Measurements from ENCODE around the gene NAT8L.

The NAT8L gene

DNA sequence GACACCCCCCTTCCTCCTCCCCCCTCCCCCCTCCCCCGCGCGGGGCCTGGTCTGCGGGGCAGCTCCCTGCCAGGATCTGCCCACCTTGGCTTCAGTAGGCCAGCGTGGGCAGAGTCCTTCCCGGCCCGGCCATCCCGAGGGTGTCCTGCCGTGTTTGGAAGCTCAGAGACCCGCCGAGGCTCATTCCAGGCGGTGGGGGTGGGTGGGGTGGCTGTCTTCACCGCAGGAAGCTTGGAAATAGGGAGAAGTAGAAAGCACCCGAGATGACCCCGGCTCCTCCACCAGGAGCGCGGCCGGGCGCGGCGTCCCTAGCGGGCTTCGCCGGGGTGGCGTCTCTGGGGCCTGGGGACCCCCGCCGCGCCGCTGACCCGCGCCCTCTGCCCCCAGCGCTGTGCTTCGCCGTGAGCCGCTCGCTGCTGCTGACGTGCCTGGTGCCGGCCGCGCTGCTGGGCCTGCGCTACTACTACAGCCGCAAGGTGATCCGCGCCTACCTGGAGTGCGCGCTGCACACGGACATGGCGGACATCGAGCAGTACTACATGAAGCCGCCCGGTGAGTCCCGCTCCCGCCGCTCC, 1.6 kb downstream of the NAT8L start:
- H3K4me3 ChIP-seq (ENCODE audit: low read depth, low read length) = peak overlapping the region; percentile 44; the same call in 1 of the 2 replicates
- no peaks in the 10 kb centered on the region for H3K4me1 ChIP-seq (ENCODE audit: control insufficient read depth, insufficient read depth, low read length)
- H3K36me3 ChIP-seq (ENCODE audit: control insufficient read depth, insufficient read depth, low read length) = no peaks in the 10 kb centered on the region
- no peak overlapping the region for H3K9ac ChIP-seq (ENCODE audit: low read depth, low read length)
- peaks cover 51% of the 10 kb centered on the region for H3K27me3 ChIP-seq (ENCODE audit: control insufficient read depth, insufficient read depth, low read length)
- H3K9me3 ChIP-seq (ENCODE audit: control insufficient read depth, insufficient read depth, low read length) = no peaks in the 10 kb centered on the region
- no peak overlapping the region for H3K27ac ChIP-seq (ENCODE audit: low read depth, low read length)

DNA sequence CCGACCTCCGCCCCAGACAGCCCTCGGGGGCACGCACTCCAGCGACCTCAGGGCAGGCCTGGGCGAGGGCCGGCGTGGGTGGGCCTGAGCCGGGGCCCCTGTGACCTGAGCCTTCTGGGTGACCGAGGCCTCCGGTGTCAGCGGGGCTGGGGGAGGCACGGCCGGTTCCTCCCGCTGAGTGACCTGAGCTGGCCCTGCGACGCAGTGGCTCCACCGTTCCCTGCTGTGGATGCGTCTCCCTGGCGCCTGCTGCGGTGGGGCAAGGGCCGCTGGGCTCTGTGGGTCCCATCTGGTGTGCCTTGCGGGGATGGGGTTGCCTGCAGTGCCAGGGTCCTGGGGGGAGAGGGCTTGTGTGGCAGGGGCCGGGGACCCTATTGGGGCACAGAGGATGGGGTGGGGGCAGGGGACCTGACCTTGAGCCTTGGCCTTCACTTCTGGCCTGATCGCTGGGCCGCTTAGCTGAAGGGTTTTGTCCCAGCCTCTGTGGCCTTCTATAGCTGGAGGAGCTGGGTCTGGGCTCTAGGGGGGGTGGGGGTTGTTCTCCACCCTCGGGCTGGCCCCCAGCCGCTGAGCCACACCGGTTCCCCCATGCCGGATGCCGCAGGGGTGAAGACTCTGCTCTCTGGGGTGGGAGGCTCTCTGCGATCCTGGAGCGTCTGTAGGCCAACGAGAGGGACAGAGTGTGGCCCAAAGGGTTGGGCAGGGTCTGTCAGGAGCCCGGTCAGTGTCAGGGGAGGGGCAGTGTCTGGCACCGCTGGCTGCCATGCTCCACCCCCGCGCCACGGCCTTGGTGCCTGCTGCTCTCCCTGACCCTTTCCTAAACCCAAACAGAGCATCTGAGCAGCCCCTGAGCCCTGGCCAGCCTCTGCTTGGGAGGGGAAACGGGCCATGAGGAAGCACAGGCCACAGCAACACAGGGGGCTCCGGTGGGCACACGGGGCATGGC, 2.3 kb downstream of the NAT8L start:
- Histone ChIP-seq H3K9ac (ENCODE audit: low read depth, low read length) (no peak overlapping the region), H3K27ac (ENCODE audit: low read depth, low read length) (no peak overlapping the region), H3K27me3 (ENCODE audit: control insufficient read depth, insufficient read depth, low read length) (peaks cover 46% of the 10 kb centered on the region), H3K4me1 (ENCODE audit: control insufficient read depth, insufficient read depth, low read length) (no peaks in the 10 kb centered on the region), H3K36me3 (ENCODE audit: control insufficient read depth, insufficient read depth, low read length) (no peaks in the 10 kb centered on the region), H3K4me3 (ENCODE audit: low read depth, low read length) (peak overlapping the region; percentile 44; the same call in 1 of the 2 replicates), H3K9me3 (ENCODE audit: control insufficient read depth, insufficient read depth, low read length) (no peaks in the 10 kb centered on the region)

DNA sequence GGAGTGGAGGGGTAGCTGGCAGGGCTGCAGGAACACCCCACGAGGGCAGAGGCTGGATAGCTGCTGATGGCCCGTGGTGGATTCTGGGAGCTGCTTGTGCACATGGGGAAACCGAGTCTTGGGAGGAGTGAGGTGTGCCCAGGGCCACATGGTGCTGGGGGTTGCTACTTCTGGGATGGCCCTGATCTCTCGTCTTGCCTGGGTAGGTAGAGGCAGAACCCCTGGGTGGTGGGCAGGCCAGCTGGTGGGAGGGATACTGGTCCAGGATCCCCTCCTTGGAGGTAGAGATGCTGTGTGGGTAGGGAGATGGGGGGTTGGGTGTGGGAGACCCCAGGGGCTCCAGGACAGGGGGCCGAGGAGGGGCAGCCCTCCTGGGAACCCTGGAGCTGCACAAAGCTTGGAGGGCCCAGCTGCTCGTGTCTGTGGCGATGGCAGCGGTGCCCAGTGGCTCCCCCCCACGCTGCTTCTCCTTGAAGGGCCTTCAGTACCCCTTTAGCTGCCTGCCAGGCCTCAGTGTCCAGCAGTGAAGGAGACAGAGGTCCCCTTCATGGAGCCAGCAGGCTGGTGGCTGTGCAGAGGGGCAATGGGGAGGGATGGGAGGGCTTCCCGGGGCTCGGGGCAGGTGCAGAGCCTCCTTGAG, 3.2 kb downstream of the NAT8L start:
- Histone ChIP-seq H3K9ac (ENCODE audit: low read depth, low read length) (no peak overlapping the region), H3K9me3 (ENCODE audit: control insufficient read depth, insufficient read depth, low read length) (no peaks in the 10 kb centered on the region)

DNA sequence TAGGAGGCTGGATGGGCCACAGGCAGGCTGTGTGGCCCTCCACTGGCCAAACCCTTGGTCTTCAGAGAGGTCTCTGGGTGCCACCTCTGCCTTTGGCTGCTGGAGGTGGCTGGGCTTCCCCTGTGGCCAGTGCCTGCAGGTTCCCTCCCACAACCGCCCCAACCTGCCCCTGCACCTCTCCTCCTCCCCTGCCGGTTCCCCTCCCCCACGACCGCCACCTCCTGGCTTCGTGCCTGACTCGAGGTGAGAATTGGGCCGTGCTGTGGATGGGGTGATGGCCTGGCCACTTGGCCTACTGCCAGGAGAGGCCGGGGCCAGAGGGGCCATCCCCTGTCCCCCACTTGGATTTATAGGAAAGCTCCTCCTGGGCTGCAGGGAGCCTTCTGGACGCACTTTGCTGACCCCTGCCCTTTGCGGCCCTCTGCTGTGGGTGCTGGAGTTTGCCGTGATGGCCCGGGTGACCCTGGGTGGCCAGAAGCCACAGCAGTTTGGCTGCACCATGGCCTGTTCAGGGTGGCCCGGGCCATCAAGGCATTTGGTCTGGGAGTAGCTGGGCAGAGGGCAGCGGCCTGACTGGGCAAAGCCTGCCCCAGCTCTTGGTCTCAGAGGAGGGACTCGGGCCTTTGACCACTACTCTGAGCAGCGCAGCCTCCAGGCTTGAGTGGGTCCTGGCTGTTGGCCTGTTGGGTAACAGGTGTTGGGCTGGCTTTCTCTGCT, 3.8 kb downstream of the NAT8L start:
- Histone ChIP-seq H3K9ac (ENCODE audit: low read depth, low read length) (no peak overlapping the region), H3K4me1 (ENCODE audit: control insufficient read depth, insufficient read depth, low read length) (no peaks in the 10 kb centered on the region), H3K27me3 (ENCODE audit: control insufficient read depth, insufficient read depth, low read length) (peaks cover 31% of the 10 kb centered on the region), H3K27ac (ENCODE audit: low read depth, low read length) (no peak overlapping the region), H3K4me3 (ENCODE audit: low read depth, low read length) (no peak overlapping the region), H3K36me3 (ENCODE audit: control insufficient read depth, insufficient read depth, low read length) (no peaks in the 10 kb centered on the region), H3K9me3 (ENCODE audit: control insufficient read depth, insufficient read depth, low read length) (no peaks in the 10 kb centered on the region)

More for the DNA sequence above, 3.2 kb downstream of the NAT8L start:
- peaks cover 38% of the 10 kb centered on the region for H3K27me3 ChIP-seq (ENCODE audit: control insufficient read depth, insufficient read depth, low read length)
- H3K4me1 ChIP-seq (ENCODE audit: control insufficient read depth, insufficient read depth, low read length) = no peaks in the 10 kb centered on the region
- no peak overlapping the region for H3K4me3 ChIP-seq (ENCODE audit: low read depth, low read length)
- no peak overlapping the region for H3K27ac ChIP-seq (ENCODE audit: low read depth, low read length)
- no peaks in the 10 kb centered on the region for H3K36me3 ChIP-seq (ENCODE audit: control insufficient read depth, insufficient read depth, low read length)

DNA sequence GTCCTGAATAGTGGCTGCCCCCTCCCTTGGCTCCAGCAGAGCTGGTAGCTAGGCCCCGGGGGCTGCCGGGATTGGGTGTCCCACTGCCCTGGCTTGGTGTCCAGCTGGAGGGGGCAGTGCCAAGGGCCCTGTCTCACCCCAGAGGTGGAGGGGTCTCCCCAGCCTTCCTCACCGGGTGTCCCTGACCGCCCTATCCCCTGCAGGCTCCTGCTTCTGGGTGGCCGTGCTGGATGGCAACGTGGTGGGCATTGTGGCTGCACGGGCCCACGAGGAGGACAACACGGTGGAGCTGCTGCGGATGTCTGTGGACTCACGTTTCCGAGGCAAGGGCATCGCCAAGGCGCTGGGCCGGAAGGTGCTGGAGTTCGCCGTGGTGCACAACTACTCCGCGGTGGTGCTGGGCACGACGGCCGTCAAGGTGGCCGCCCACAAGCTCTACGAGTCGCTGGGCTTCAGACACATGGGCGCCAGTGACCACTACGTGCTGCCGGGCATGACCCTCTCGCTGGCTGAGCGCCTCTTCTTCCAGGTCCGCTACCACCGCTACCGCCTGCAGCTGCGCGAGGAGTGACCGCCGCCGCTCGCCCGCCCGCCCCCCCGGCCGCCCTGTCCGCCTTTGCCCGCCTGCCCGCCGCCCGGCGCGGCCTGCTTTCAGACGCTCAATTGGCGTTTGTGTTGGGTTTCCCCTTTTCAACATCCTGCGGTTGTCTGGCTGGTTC, 4.6 kb downstream of the NAT8L start:
- no peak overlapping the region for H3K9ac ChIP-seq (ENCODE audit: low read depth, low read length)
- H3K27ac ChIP-seq (ENCODE audit: low read depth, low read length) = no peak overlapping the region
- no peaks in the 10 kb centered on the region for H3K36me3 ChIP-seq (ENCODE audit: control insufficient read depth, insufficient read depth, low read length)
- H3K4me3 ChIP-seq (ENCODE audit: low read depth, low read length) = no peak overlapping the region
- no peaks in the 10 kb centered on the region for H3K9me3 ChIP-seq (ENCODE audit: control insufficient read depth, insufficient read depth, low read length)
- no peaks in the 10 kb centered on the region for H3K4me1 ChIP-seq (ENCODE audit: control insufficient read depth, insufficient read depth, low read length)
- H3K27me3 ChIP-seq (ENCODE audit: control insufficient read depth, insufficient read depth, low read length) = peaks cover 24% of the 10 kb centered on the region

DNA sequence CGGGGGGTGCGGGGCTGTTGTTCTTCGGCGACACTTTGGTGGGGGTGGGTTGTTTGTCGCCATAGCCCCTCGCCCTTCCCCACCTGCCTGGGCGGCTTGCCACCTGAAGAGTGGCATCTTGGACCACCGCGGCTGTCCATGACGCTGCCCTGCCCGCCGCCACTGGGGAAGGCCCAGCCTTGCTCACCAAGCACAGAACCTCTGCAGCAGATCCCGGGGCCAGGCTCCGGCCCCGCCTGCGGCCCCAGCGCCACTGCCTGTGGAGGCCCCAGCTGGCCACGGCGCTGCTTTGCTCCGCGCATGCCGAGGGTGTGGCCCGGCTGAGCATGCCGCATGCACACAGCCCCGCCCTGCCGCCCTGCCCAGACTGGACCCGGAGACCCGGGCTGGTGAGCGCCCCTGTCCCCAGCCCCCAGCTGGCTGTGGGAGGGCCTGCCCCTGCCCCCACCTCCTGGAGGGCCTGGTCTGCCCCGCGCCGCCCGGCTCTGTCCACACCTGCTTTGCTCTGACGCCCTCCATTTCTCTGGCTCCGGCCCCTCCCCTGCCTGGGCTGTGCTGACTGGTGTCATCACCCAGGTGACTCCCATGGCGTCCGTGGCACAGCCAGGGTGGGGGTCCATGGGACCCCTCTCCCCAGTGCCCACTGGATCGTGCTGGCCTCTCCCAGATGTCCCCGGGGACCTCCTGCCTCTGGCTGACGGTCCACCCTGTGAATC, 5.3 kb downstream of the NAT8L start:
- H3K27ac ChIP-seq (ENCODE audit: low read depth, low read length) = no peak overlapping the region
- no peak overlapping the region for H3K4me3 ChIP-seq (ENCODE audit: low read depth, low read length)
- peaks cover 24% of the 10 kb centered on the region for H3K27me3 ChIP-seq (ENCODE audit: control insufficient read depth, insufficient read depth, low read length)
- H3K36me3 ChIP-seq (ENCODE audit: control insufficient read depth, insufficient read depth, low read length) = no peaks in the 10 kb centered on the region
- H3K9me3 ChIP-seq (ENCODE audit: control insufficient read depth, insufficient read depth, low read length) = no peaks in the 10 kb centered on the region
- no peaks in the 10 kb centered on the region for H3K4me1 ChIP-seq (ENCODE audit: control insufficient read depth, insufficient read depth, low read length)
- H3K9ac ChIP-seq (ENCODE audit: low read depth, low read length) = no peak overlapping the region

DNA sequence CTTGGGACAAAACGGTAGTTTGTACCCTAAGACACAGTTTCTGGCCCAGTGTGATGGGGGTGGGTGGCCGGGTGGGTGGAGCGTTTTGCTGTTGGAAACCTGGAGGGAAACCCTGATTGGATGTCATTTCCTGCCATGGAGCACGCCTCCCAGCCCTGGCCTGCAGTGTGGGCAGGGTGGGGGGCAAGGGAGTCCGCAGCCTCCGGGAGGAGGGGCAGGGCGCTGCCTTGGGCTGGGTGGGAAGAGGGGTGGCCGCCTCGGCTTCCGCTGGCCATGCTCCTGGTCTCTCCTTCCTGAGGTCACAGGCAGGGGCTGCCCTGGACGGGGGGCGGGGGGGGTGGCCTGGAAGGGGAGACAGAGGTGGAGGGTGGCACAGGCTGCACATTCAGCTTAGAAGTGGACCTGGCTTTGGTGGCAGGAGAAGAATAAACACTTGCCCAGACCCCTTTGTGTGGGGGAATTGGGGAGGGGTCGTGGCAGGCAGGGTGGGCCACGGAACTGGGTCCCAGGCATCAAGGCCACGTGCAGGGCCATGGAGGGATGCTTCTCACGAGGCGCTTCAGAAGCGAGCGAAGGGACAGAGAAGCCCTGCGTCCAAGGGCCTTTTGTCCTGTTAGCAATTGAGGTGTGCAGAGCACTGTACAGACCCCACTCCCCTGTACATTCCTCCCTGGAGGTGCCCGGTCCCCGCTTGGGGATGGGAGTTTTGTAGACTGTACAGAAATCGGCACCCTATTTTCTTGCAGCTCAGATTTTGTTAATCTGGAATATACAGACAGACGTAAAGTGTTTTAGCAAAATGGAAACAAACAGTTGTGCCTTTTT, 6.2 kb downstream of the NAT8L start:
- H3K9ac ChIP-seq (ENCODE audit: low read depth, low read length) = no peak overlapping the region
- no peak overlapping the region for H3K27ac ChIP-seq (ENCODE audit: low read depth, low read length)
- H3K4me1 ChIP-seq (ENCODE audit: control insufficient read depth, insufficient read depth, low read length) = no peaks in the 10 kb centered on the region
- H3K27me3 ChIP-seq (ENCODE audit: control insufficient read depth, insufficient read depth, low read length) = peaks cover 20% of the 10 kb centered on the region
- no peak overlapping the region for H3K4me3 ChIP-seq (ENCODE audit: low read depth, low read length)
- no peaks in the 10 kb centered on the region for H3K36me3 ChIP-seq (ENCODE audit: control insufficient read depth, insufficient read depth, low read length)
- H3K9me3 ChIP-seq (ENCODE audit: control insufficient read depth, insufficient read depth, low read length) = no peaks in the 10 kb centered on the region

DNA sequence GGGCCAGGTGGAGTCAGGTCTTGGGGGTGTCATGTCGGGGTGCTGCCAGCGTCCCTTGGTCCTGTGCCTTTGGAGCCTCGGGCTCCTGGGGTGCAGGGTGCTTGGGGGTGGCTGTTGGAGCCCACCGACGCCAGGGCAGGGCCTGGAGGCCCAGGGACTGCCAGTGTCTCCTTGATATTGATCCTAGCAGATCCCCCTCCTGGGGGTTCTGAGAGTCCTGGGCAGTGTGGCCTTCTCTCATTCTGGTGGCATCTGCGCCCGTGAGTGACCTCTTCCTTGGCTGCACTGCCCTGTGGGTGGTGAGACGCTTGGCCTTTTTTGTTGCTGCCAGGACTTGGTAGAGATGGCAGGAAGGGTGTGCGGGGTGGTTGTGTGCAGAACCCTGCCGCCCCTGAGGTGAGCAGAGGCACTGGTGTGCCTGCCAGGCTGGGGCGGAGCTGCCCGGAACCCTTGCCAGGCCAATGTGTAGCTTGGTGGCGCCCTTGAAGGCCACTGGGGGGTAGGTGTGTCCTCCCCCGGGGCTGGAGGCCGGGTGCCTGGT, 7.0 kb downstream of the NAT8L start:
- no peaks in the 10 kb centered on the region for H3K36me3 ChIP-seq (ENCODE audit: control insufficient read depth, insufficient read depth, low read length)
- no peak overlapping the region for H3K9ac ChIP-seq (ENCODE audit: low read depth, low read length)
- peaks cover 12% of the 10 kb centered on the region for H3K27me3 ChIP-seq (ENCODE audit: control insufficient read depth, insufficient read depth, low read length)
- no peak overlapping the region for H3K4me3 ChIP-seq (ENCODE audit: low read depth, low read length)
- no peaks in the 10 kb centered on the region for H3K9me3 ChIP-seq (ENCODE audit: control insufficient read depth, insufficient read depth, low read length)
- no peaks in the 10 kb centered on the region for H3K4me1 ChIP-seq (ENCODE audit: control insufficient read depth, insufficient read depth, low read length)
- no peak overlapping the region for H3K27ac ChIP-seq (ENCODE audit: low read depth, low read length)
